Measurements from ENCODE around the gene PHAF1. TPM values are rescaled to one million over a fixed set of nuclear protein-coding genes. Genes with fewer than 3 reads are reported as not detected.

Gene PHAF1
- total RNA-seq, 4 donors from 2014 or later, result 39.7 to 51.1 (median 46.8) TPM

GRCh38 chr16:67163999-67164558, 54.3 kb downstream of the PHAF1 start:
- no peak for TF ChIP-seq POLR2A (IDR thresholded peaks at IDR 0.05)
- no peak for TF ChIP-seq CTCF (IDR thresholded peaks at IDR 0.05)
- intact Hi-C loops (cut with DNase I; ENCODE audit: low total_unique reads), result no loop called here
- 0 to 3% methylated on average over 31 to 33 of the region's 34 CpGs for WGBS, 2 donors
- peak in 1 of 2 donors; percentile 89 for DNase-seq (ENCODE audit: low spot score in 2 of 2)
- H3K4me3 ChIP-seq (ENCODE audit: low read depth, poor library complexity, severe bottlenecking), result peak overlapping the region; percentile 16

- DNase-seq (ENCODE audit: low spot score in 2 of 2), result peak in 1 of 2 donors; percentile 91
- H3K4me3 ChIP-seq (ENCODE audit: low read depth, poor library complexity, severe bottlenecking), result peak within 1 kb of the TSS; percentile 16
- WGBS, 2 donors, result 2 to 8% methylated on average over 10 to 31 of the region's 41 CpGs
- no peak for TF ChIP-seq CTCF (IDR thresholded peaks at IDR 0.05)
- no peak for TF ChIP-seq POLR2A (IDR thresholded peaks at IDR 0.05)
- intact Hi-C loops (cut with DNase I; ENCODE audit: low total_unique reads), result no loop called here
These were observed 54.9 kb downstream of the PHAF1 start, which contains the start of gene HSF4 for GRCh38 chr16:67164599-67165061. Gene HSF4, plus strand, starts transcription at chr16:67164745. Its CDS starts 67 bp downstream, at chr16:67164812.

GRCh38 chr16:67165121-67166078, 55.7 kb downstream of the PHAF1 start:
- 49 to 52% methylated on average over 69 to 80 of the region's 85 CpGs for WGBS, 2 donors

GRCh38 chr16:67166110-67166547, 56.4 kb downstream of the PHAF1 start:
- intact Hi-C loops (cut with DNase I; ENCODE audit: low total_unique reads), result no loop called here

More at GRCh38 chr16:67165121-67166078, 55.7 kb downstream of the PHAF1 start:
- no peak overlapping the region for H3K4me3 ChIP-seq (ENCODE audit: low read depth, poor library complexity, severe bottlenecking)
- no peak for DNase-seq (ENCODE audit: low spot score in 2 of 2)
- TF ChIP-seq POLR2A (IDR thresholded peaks at IDR 0.05), result no peak
- no peak for TF ChIP-seq CTCF (IDR thresholded peaks at IDR 0.05)
- intact Hi-C loops (cut with DNase I; ENCODE audit: low total_unique reads), result no loop called here

More at GRCh38 chr16:67166110-67166547, 56.4 kb downstream of the PHAF1 start:
- TF ChIP-seq POLR2A (IDR thresholded peaks at IDR 0.05), result no peak
- no peak for TF ChIP-seq CTCF (IDR thresholded peaks at IDR 0.05)
- peak in 1 of 2 donors; percentile 80 for DNase-seq (ENCODE audit: low spot score in 2 of 2)
- 63 to 81% methylated on average over 11 to 18 of the region's 18 CpGs for WGBS, 2 donors
- H3K4me3 ChIP-seq (ENCODE audit: low read depth, poor library complexity, severe bottlenecking), result no peak overlapping the region
